HEK293 (cell line): ENCODE data around the gene PKP4.

Experiments
- CTCF ChIA-PET: fragments of 350-600 bp; formaldehyde crosslinking; extraction: SDS; loops from one replicate; lab custom pipeline; 2021; ENCODE audit warnings: antibody characterized with exemption; lab: Yijun Ruan, JAX
- POLR2A ChIA-PET: fragments of 300-600 bp; formaldehyde crosslinking; extraction: SDS; loops from one replicate; lab custom pipeline; 2020; ENCODE audit warnings: antibody characterized with exemption, inconsistent platforms; lab: Yijun Ruan, JAX
- H3K27ac ChIP-seq: fragments of 200-500 bp; sonication (Bioruptor generic); 2 replicates; pipeline ENCODE4 v1.5.1; 2014; ENCODE audit warnings: low read depth, low read length, control low read depth, inconsistent platforms; ENCODE audit errors: extremely low read depth
- H3K36me3 ChIP-seq, 2 experiments: fragments of 200-500 bp in 1 of 2; sonication (Bioruptor generic) in 1 of 2; 1 replicate in 1 of 2; 2 replicates in 1 of 2; pipeline ENCODE4 v1.5.1; 2014 to 2017; ENCODE audit warnings: inconsistent platforms in 2 of 2, low read length in 2 of 2; ENCODE audit not compliant: control insufficient read depth in 2 of 2, insufficient read depth in 1 of 2
- H3K4me1 ChIP-seq: fragments of 200-500 bp; sonication (Bioruptor generic); 2 replicates; pipeline ENCODE4 v1.5.1; 2014; ENCODE audit warnings: mild to moderate bottlenecking, low read length, inconsistent platforms; ENCODE audit not compliant: control insufficient read depth, insufficient read depth
- H3K4me3 ChIP-seq: 2 replicates; pipeline ENCODE4 v1.5.1; 2011; ENCODE audit warnings: low read depth, mild to moderate bottlenecking, control low read depth, low read length, moderate library complexity
- H3K9me3 ChIP-seq: fragments of 200-500 bp; sonication (Bioruptor generic); 2 replicates; pipeline ENCODE4 v1.5.1; 2014; ENCODE audit warnings: low read depth, low read length, inconsistent platforms; ENCODE audit not compliant: control insufficient read depth, insufficient read depth
- AEBP2 ChIP-seq: fragments of 450-650 bp; formaldehyde crosslinking; IDR thresholded peaks from 2 replicates; pipeline ENCODE4 v1.5.1; 2016; ENCODE audit warnings: missing biosample characterization, missing genetic modification characterization, borderline replicate concordance
- KLF17 ChIP-seq: fragments of 450-650 bp; formaldehyde crosslinking; IDR thresholded peaks from 2 replicates; pipeline ENCODE4 v1.5.1; 2016; ENCODE audit warnings: missing biosample characterization, missing genetic modification characterization
- RBAK ChIP-seq: fragments of 450-650 bp; formaldehyde crosslinking; IDR thresholded peaks from 2 replicates; pipeline ENCODE4 v1.5.1; 2016; ENCODE audit warnings: missing biosample characterization, missing genetic modification characterization
- SP7 ChIP-seq: fragments of 450-650 bp; formaldehyde crosslinking; IDR thresholded peaks from 2 replicates; pipeline ENCODE4 v1.5.1; 2016; ENCODE audit warnings: missing biosample characterization, missing genetic modification characterization
- WT1 ChIP-seq: fragments of 450-650 bp; formaldehyde crosslinking; IDR thresholded peaks from 2 replicates; pipeline ENCODE4 v1.5.1; 2016; ENCODE audit warnings: missing biosample characterization, missing genetic modification characterization
- ZBTB10 ChIP-seq: fragments of 450-650 bp; formaldehyde crosslinking; IDR thresholded peaks from 2 replicates; pipeline ENCODE4 v1.5.1; 2016; ENCODE audit warnings: missing biosample characterization, missing genetic modification characterization
- ZBTB20 ChIP-seq: fragments of 450-650 bp; formaldehyde crosslinking; IDR thresholded peaks from 2 replicates; pipeline ENCODE4 v1.5.1; 2016; ENCODE audit warnings: missing biosample characterization, missing genetic modification characterization
- ZNF112 ChIP-seq: fragments of 450-650 bp; formaldehyde crosslinking; IDR thresholded peaks from 2 replicates; pipeline ENCODE4 v1.5.0; 2017; ENCODE audit warnings: missing biosample characterization, missing genetic modification characterization
- ZNF132 ChIP-seq: fragments of 450-650 bp; formaldehyde crosslinking; IDR thresholded peaks from 2 replicates; pipeline ENCODE4 v1.5.1; 2017; ENCODE audit warnings: missing biosample characterization, missing genetic modification characterization, borderline replicate concordance
- ZNF169 ChIP-seq: fragments of 450-650 bp; formaldehyde crosslinking; IDR thresholded peaks from 2 replicates; pipeline ENCODE4 v1.5.1; 2016; ENCODE audit warnings: missing biosample characterization, missing genetic modification characterization
- ZNF174 ChIP-seq: fragments of 450-650 bp; formaldehyde crosslinking; IDR thresholded peaks from 2 replicates; pipeline ENCODE4 v1.5.0; 2017; ENCODE audit warnings: missing biosample characterization, mild to moderate bottlenecking, missing genetic modification characterization
- ZNF221 ChIP-seq: fragments of 450-650 bp; formaldehyde crosslinking; IDR thresholded peaks from 2 replicates; pipeline ENCODE4 v1.5.1; 2017; ENCODE audit warnings: missing biosample characterization, missing genetic modification characterization, borderline replicate concordance
- ZNF274 ChIP-seq, 2 experiments: fragments of 200-500 bp in 1 of 2; fragments of 450-650 bp in 1 of 2; sonication (Bioruptor generic) in 1 of 2; formaldehyde crosslinking in 1 of 2; IDR thresholded peaks; 2 replicates each; pipeline versions ENCODE4 v1.5.1 to v1.6.1; 2014 to 2016; ENCODE audit warnings: borderline replicate concordance in 1 of 2, inconsistent platforms in 1 of 2, low read length in 1 of 2, missing biosample characterization in 1 of 2, missing genetic modification characterization in 1 of 2
- ZNF311 ChIP-seq: fragments of 450-650 bp; formaldehyde crosslinking; IDR thresholded peaks from 2 replicates; pipeline ENCODE4 v1.5.1; 2017; ENCODE audit warnings: missing biosample characterization, missing genetic modification characterization, borderline replicate concordance
- ZNF341 ChIP-seq: fragments of 450-650 bp; formaldehyde crosslinking; IDR thresholded peaks from 2 replicates; pipeline ENCODE4; 2016; ENCODE audit warnings: low read depth, missing biosample characterization, missing genetic modification characterization
- ZNF398 ChIP-seq: fragments of 450-650 bp; formaldehyde crosslinking; IDR thresholded peaks from 2 replicates; pipeline ENCODE4 v1.5.1; 2017; ENCODE audit warnings: missing biosample characterization, missing genetic modification characterization
- ZNF600 ChIP-seq: fragments of 450-650 bp; formaldehyde crosslinking; IDR thresholded peaks from 2 replicates; pipeline ENCODE4 v1.5.1; 2016; ENCODE audit warnings: missing biosample characterization, missing genetic modification characterization
- ZNF645 ChIP-seq: fragments of 450-650 bp; formaldehyde crosslinking; IDR thresholded peaks from 2 replicates; pipeline ENCODE4; 2016; ENCODE audit warnings: missing biosample characterization, missing genetic modification characterization
- ZNF701 ChIP-seq: fragments of 450-650 bp; formaldehyde crosslinking; IDR thresholded peaks from 2 replicates; pipeline ENCODE4 v1.5.1; 2016; ENCODE audit warnings: missing biosample characterization, missing genetic modification characterization
- ZNF704 ChIP-seq: fragments of 450-650 bp; formaldehyde crosslinking; IDR thresholded peaks from 2 replicates; pipeline ENCODE4 v1.5.1; 2016; ENCODE audit warnings: missing biosample characterization, missing genetic modification characterization

Gene PKP4

GRCh38 chr2:158666969-158667368 is 210.2 kb downstream of the PKP4 start:
- Histone ChIP-seq H3K36me3 (peaks cover 0 to 92% of the 10 kb centered on the region in 2 experiments; a peak in 1 of 3 replicates), H3K4me1 (peaks cover 4% of the 10 kb centered on the region), H3K9me3 (no peaks in the 10 kb centered on the region), H3K27ac (no peak overlapping the region), H3K4me3 (no peak overlapping the region)
- POLR2A ChIA-PET = no interaction called here
- CTCF ChIA-PET = interaction anchor here (0.9 to 1.3 kb wide), 5 partner anchors 78 to 643 kb away, joined by 3 to 6 read pairs (median 4); no protein-coding TSS in a partner anchor
- TF ChIP-seq ZNF112 (tag by site-specific recombination) = no peak
- TF ChIP-seq, all 188 proteins: peak for 0

GRCh38 chr2:158667586-158667985 is 210.8 kb downstream of the PKP4 start:
- ChIA-PET POLR2A (no interaction called here), CTCF (interaction anchor here (1.1 to 1.3 kb wide), 4 partner anchors 78 to 633 kb away, joined by 3 to 6 read pairs (median 4); no protein-coding TSS in a partner anchor)
- no peak for TF ChIP-seq SP7 (tag by site-specific recombination)
- no peak for TF ChIP-seq ZNF221 (tag by site-specific recombination)
- TF ChIP-seq ZBTB10 (tag by site-specific recombination) = no peak
- no peak for TF ChIP-seq AEBP2 (tag by site-specific recombination)
- no peak for TF ChIP-seq ZNF341 (tag by site-specific recombination)
- TF ChIP-seq ZNF174 (tag by site-specific recombination) = no peak
- TF ChIP-seq ZNF398 (tag by site-specific recombination) = no peak
- TF ChIP-seq ZNF701 (tag by site-specific recombination) = no peak
- no peak for TF ChIP-seq ZNF645 (tag by site-specific recombination)
- no peak for TF ChIP-seq ZNF704 (tag by site-specific recombination)
- no peak for TF ChIP-seq ZNF132 (tag by site-specific recombination)
- no peak for TF ChIP-seq ZBTB20 (tag by site-specific recombination)
- TF ChIP-seq KLF17 = no peak
- TF ChIP-seq RBAK (tag by site-specific recombination) = no peak
- TF ChIP-seq ZNF600 (tag by site-specific recombination) = no peak
- no peak for TF ChIP-seq ZNF274 (IDR thresholded peaks at IDR 0.05; ENCODE audit: low read length)
- TF ChIP-seq ZNF274 (tag by site-specific recombination; IDR thresholded peaks at IDR 0.05; ENCODE audit: borderline replicate concordance) = no peak
- TF ChIP-seq WT1 = no peak
- no peak for TF ChIP-seq ZNF311 (tag by site-specific recombination)
- no peak for TF ChIP-seq ZNF169 (tag by site-specific recombination)
- no peaks in the 10 kb centered on the region for H3K9me3 ChIP-seq
- H3K4me3 ChIP-seq = no peak overlapping the region
- peaks cover 4% of the 10 kb centered on the region for H3K4me1 ChIP-seq
- peaks cover 0 to 86% of the 10 kb centered on the region in 2 experiments; a peak in 1 of 3 replicates for H3K36me3 ChIP-seq
- H3K27ac ChIP-seq = no peak overlapping the region
